MCF 10A (cell line): ENCODE data around the gene UCHL3. TPM values are rescaled to one million over a fixed set of nuclear protein-coding genes. Genes with fewer than 3 reads are reported as not detected.
"Not testable (repeated sequence)": the region's sequence is repeated elsewhere in the genome, so short reads cannot be mapped to it uniquely, and the experiment has no call there.

Experiments used
- BruUV-seq: library from RNA; stranded (reverse); fragments of 400-500 nt; replicated peaks from 2 replicates; lab custom pipeline; 2021; lab: Mats Ljungman, UMichigan
- CTCF ChIA-PET: fragments of 300-600 bp; sonication (Branson Sonifier 250); formaldehyde crosslinking; extraction: SDS; loops from one replicate; lab custom pipeline; 2021; ENCODE audit warnings: antibody characterized with exemption, inconsistent platforms; lab: Yijun Ruan, JAX
- POLR2A ChIA-PET: fragments of 300-600, 350-650 bp; sonication (Branson Sonifier 250); formaldehyde crosslinking; extraction: SDS; loops from one replicate; lab custom pipeline; 2020; ENCODE audit warnings: antibody characterized with exemption, inconsistent platforms; lab: Yijun Ruan, JAX
- DNase-seq: peaks from one replicate; pipeline ENCODE4 v3.0.0-alpha.2; 2018; ENCODE audit not compliant: unreplicated experiment
- H3K27ac Mint-ChIP-seq: one replicate; pipeline ENCODE4 v1.8.0; 2022; ENCODE audit warnings: mild to moderate bottlenecking, low read depth, mixed read lengths; ENCODE audit not compliant: unreplicated experiment
- H3K27me3 Mint-ChIP-seq: one replicate; pipeline ENCODE4 v1.8.0; 2022; ENCODE audit warnings: mixed read lengths; ENCODE audit not compliant: insufficient read depth, unreplicated experiment
- H3K36me3 Mint-ChIP-seq: one replicate; pipeline ENCODE4 v1.8.0; 2022; ENCODE audit warnings: mild to moderate bottlenecking, moderate library complexity, mixed read lengths; ENCODE audit not compliant: insufficient read depth, unreplicated experiment
- H3K4me1 Mint-ChIP-seq: one replicate; pipeline ENCODE4 v1.8.0; 2022; ENCODE audit warnings: mixed read lengths; ENCODE audit not compliant: insufficient read depth, unreplicated experiment
- H3K4me3 Mint-ChIP-seq: one replicate; pipeline ENCODE4 v1.8.0; 2022; ENCODE audit warnings: mild to moderate bottlenecking, moderate library complexity, mixed read lengths; ENCODE audit not compliant: unreplicated experiment
- H3K9me3 Mint-ChIP-seq: one replicate; pipeline ENCODE4 v1.8.0; 2022; ENCODE audit warnings: mixed read lengths; ENCODE audit not compliant: unreplicated experiment
- CTCF ChIP-seq: fragments of 200-600 bp; IDR thresholded peaks from one replicate; pipeline ENCODE4 v1.8.0; 2022; ENCODE audit warnings: antibody characterized with exemption, mild to moderate bottlenecking; ENCODE audit not compliant: unreplicated experiment
- intact Hi-C: fragments of 100-400 bp; cut with micrococcal nuclease; formaldehyde crosslinking; loops from 2 replicates; pipeline ENCODE4 v1.14.1; 2022
- total RNA-seq: library from RNA; stranded (reverse); gene quantifications from 2 replicates; pipeline ENCODE4 v1.2.3, GENCODE V29; 2022

UCHL3 gene
- total RNA-seq, 1 experiment from 2014 or later: 79.3 TPM

GRCh38 chr13:75541287-75541686, 8.3 kb upstream of the UCHL3 start:
- no peak for DNase-seq
- no peaks in the 10 kb centered on the region for H3K9me3 Mint-ChIP-seq
- no TSS peak for BruUV-seq
- intact Hi-C loops: no loop called here
- CTCF ChIA-PET: interaction anchor here (1.0 kb wide), 1 partner anchor 58 kb away, joined by 3 read pairs; no protein-coding TSS in a partner anchor
- POLR2A ChIA-PET: interaction anchor here (0.6 kb wide), 1 partner anchor 1770 kb away, joined by 3 read pairs; no protein-coding TSS in a partner anchor
- no peak overlapping the region for H3K4me3 Mint-ChIP-seq
- no peak for TF ChIP-seq CTCF
- no peaks in the 10 kb centered on the region for H3K27me3 Mint-ChIP-seq
- peaks cover 20% of the 10 kb centered on the region for H3K4me1 Mint-ChIP-seq
- no peak overlapping the region for H3K27ac Mint-ChIP-seq
- no peaks in the 10 kb centered on the region for H3K36me3 Mint-ChIP-seq

GRCh38 chr13:75541961-75542360, 7.6 kb upstream of the UCHL3 start:
- ChIA-PET POLR2A (interaction anchor here (0.6 kb wide), 1 partner anchor 1771 kb away, joined by 3 read pairs; no protein-coding TSS in a partner anchor), CTCF (no interaction called here)
- Mint-ChIP-seq H3K36me3 (no peaks in the 10 kb centered on the region), H3K9me3 (no peaks in the 10 kb centered on the region), H3K27ac (no peak overlapping the region), H3K4me3 (no peak overlapping the region), H3K4me1 (peaks cover 13% of the 10 kb centered on the region), H3K27me3 (no peaks in the 10 kb centered on the region)
- DNase-seq: no peak
- intact Hi-C loops: no loop called here
- BruUV-seq: no TSS peak
- no peak for TF ChIP-seq CTCF

- Mint-ChIP-seq H3K27ac (no peak overlapping the region), H3K27me3 (no peaks in the 10 kb centered on the region), H3K4me1 (peaks cover 12% of the 10 kb centered on the region), H3K4me3 (no peak overlapping the region), H3K36me3 (peaks cover 5% of the 10 kb centered on the region), H3K9me3 (no peaks in the 10 kb centered on the region)
- peak; percentile 76 for DNase-seq
- CTCF ChIA-PET: interaction anchor here (0.6 to 0.9 kb wide), 2 partner anchors 16 to 172 kb away, joined by 5 to 6 read pairs; no protein-coding TSS in a partner anchor
- intact Hi-C loops: no loop called here
- POLR2A ChIA-PET: interaction anchor here (4.0 kb wide), 1 partner anchor 63 kb away, joined by 16 read pairs; the partner anchor contains the start of gene TBC1D4
- no TSS peak for BruUV-seq
- no peak for TF ChIP-seq CTCF
These were observed 4.8 kb upstream of the UCHL3 start for GRCh38 chr13:75544681-75545330.

- BruUV-seq, DNase-seq, H3K9me3 Mint-ChIP-seq, intact Hi-C loops, H3K4me3 Mint-ChIP-seq, H3K36me3 Mint-ChIP-seq, H3K27me3 Mint-ChIP-seq, H3K27ac Mint-ChIP-seq: not testable (repeated sequence)
- ChIA-PET CTCF (interaction anchor here (0.6 to 0.9 kb wide), 2 partner anchors 16 to 173 kb away, joined by 5 to 6 read pairs; no protein-coding TSS in a partner anchor), POLR2A (interaction anchor here (4.0 kb wide), 1 partner anchor 64 kb away, joined by 16 read pairs; the partner anchor contains the start of gene TBC1D4)
- peaks cover 12% of the 10 kb centered on the region for H3K4me1 Mint-ChIP-seq
These were observed 4.2 kb upstream of the UCHL3 start for GRCh38 chr13:75545386-75545785.
